IMR-90 (cell line): Measurements from ENCODE around the gene CFAP43.

Source experiments
- BHLHE40 ChIP-seq: fragments of 150-350 bp; IDR thresholded peaks from 2 replicates; pipeline ENCODE4 v1.6.1; 2016; ENCODE audit warnings: mild to moderate bottlenecking, low read depth, low read length
- CTCF ChIP-seq: conservative IDR thresholded peaks from 2 replicates; pipeline ENCODE4 v1.5.1; 2012; ENCODE audit warnings: mild to moderate bottlenecking, low read depth, low read length, improper control_type of control experiment
- MAZ ChIP-seq: IDR thresholded peaks from 2 replicates; pipeline ENCODE4 v1.6.1; 2012; ENCODE audit warnings: low read depth, mild to moderate bottlenecking, low read length, improper control_type of control experiment, moderate library complexity, borderline replicate concordance
- NFE2L2 ChIP-seq: fragments of 150-350 bp; IDR thresholded peaks from 2 replicates; pipeline ENCODE4 v1.6.1; 2016; ENCODE audit warnings: low read depth, mild to moderate bottlenecking, low read length

- no peak for TF ChIP-seq CTCF
- no peak for TF ChIP-seq BHLHE40
- TF ChIP-seq MAZ: no peak
- TF ChIP-seq NFE2L2: no peak
Measured at GRCh38 chr10:104262055-104262454, 29.9 kb upstream of the CFAP43 start.
